Measurements from ENCODE around the gene FAR2.

- no peak for TF ChIP-seq CTCF (tag by site-specific recombination; IDR thresholded peaks at IDR 0.05)
- no peak for TF ChIP-seq YY1 (tag by site-specific recombination; IDR thresholded peaks at IDR 0.05)
- TF ChIP-seq ZEB2 (tag by site-specific recombination; IDR thresholded peaks at IDR 0.05): no peak
- TF ChIP-seq ZNF274 (IDR thresholded peaks at IDR 0.05; ENCODE audit: low read length): no peak
- TF ChIP-seq ZNF274 (tag by site-specific recombination; IDR thresholded peaks at IDR 0.05; ENCODE audit: borderline replicate concordance): no peak
- TF ChIP-seq SCRT1 (tag by site-specific recombination; IDR thresholded peaks at IDR 0.05; ENCODE audit: borderline replicate concordance): no peak
- no peak for TF ChIP-seq REST (tag by site-specific recombination; IDR thresholded peaks at IDR 0.05)
- TF ChIP-seq ZFP37 (tag by site-specific recombination; IDR thresholded peaks at IDR 0.05): no peak
- TF ChIP-seq ZBTB17 (tag by site-specific recombination; IDR thresholded peaks at IDR 0.05): no peak
- no peak for TF ChIP-seq ZBTB11 (tag by site-specific recombination; conservative IDR thresholded peaks at IDR 0.05; ENCODE audit: low read depth)
- TF ChIP-seq ZNF133 (tag by site-specific recombination; IDR thresholded peaks at IDR 0.05): no peak
- no peak for TF ChIP-seq FEZF1 (tag by site-specific recombination; IDR thresholded peaks at IDR 0.05)
- TF ChIP-seq ZNF777 (tag by site-specific recombination; IDR thresholded peaks at IDR 0.05; ENCODE audit: borderline replicate concordance): no peak
- no peak for TF ChIP-seq INSM2 (tag by site-specific recombination; IDR thresholded peaks at IDR 0.05)
- TF ChIP-seq ZNF391 (tag by site-specific recombination; IDR thresholded peaks at IDR 0.05; ENCODE audit: borderline replicate concordance, low read depth): no peak
Measured at GRCh38 chr12:29234965-29235626, 86.0 kb downstream of the FAR2 start.
